GM19397 (cell line): Measurements from ENCODE around the gene KIAA0319L.

Experiments used
- ATAC-seq: cut with Tn5 transposase; IDR thresholded peaks from one replicate; pipeline ENCODE4 v1.9.1; 2021; ENCODE audit warnings: mild to moderate bottlenecking, moderate library complexity; ENCODE audit not compliant: unreplicated experiment

Gene KIAA0319L

GRCh38 chr1:35449334-35450008, 107.7 kb downstream of the KIAA0319L start:
- ATAC-seq, result no peak

GRCh38 chr1:35448344-35448801, 108.8 kb downstream of the KIAA0319L start:
- no peak for ATAC-seq

- ATAC-seq, result no peak
Observed at GRCh38 chr1:35447278-35447677, 109.9 kb downstream of the KIAA0319L start.

- no peak for ATAC-seq
Observed at GRCh38 chr1:35444519-35444774, 112.8 kb downstream of the KIAA0319L start.

- no peak for ATAC-seq
Observed at GRCh38 chr1:35443768-35444518, 113.3 kb downstream of the KIAA0319L start.

GRCh38 chr1:35442734-35443133, 114.5 kb downstream of the KIAA0319L start:
- no peak for ATAC-seq

GRCh38 chr1:35441926-35442579, 115.2 kb downstream of the KIAA0319L start:
- no peak for ATAC-seq

GRCh38 chr1:35439626-35440025, 117.6 kb downstream of the KIAA0319L start:
- ATAC-seq, result no peak

GRCh38 chr1:35437200-35437599, 120.0 kb downstream of the KIAA0319L start:
- no peak for ATAC-seq

- no peak for ATAC-seq
Observed at GRCh38 chr1:35436078-35436477, 121.1 kb downstream of the KIAA0319L start.

GRCh38 chr1:35434703-35435102, 122.5 kb downstream of the KIAA0319L start:
- ATAC-seq, result no peak

- no peak for ATAC-seq
Observed at GRCh38 chr1:35433714-35434113, 123.5 kb downstream of the KIAA0319L start.

GRCh38 chr1:35432231-35432630, 125.0 kb downstream of the KIAA0319L start:
- ATAC-seq, result no peak

GRCh38 chr1:35431173-35431599, 126.0 kb downstream of the KIAA0319L start:
- no peak for ATAC-seq

GRCh38 chr1:35430762-35431161, 126.4 kb downstream of the KIAA0319L start:
- ATAC-seq, result no peak

GRCh38 chr1:35428360-35428759, 128.8 kb downstream of the KIAA0319L start:
- no peak for ATAC-seq

GRCh38 chr1:35426097-35426586, 131.1 kb downstream of the KIAA0319L start:
- ATAC-seq, result no peak

- ATAC-seq, result no peak
Observed at GRCh38 chr1:35408925-35409324, 148.3 kb downstream of the KIAA0319L start.

GRCh38 chr1:35407743-35408142, 149.5 kb downstream of the KIAA0319L start:
- no peak for ATAC-seq

- ATAC-seq, result no peak
Observed at GRCh38 chr1:35406103-35406502, 151.1 kb downstream of the KIAA0319L start.

- no peak for ATAC-seq
Observed at GRCh38 chr1:35401049-35401448, 156.2 kb downstream of the KIAA0319L start.

GRCh38 chr1:35398739-35399138, 158.5 kb downstream of the KIAA0319L start:
- no peak for ATAC-seq
